ENCODE data around the gene CFAP74.

CFAP74 gene

GRCh38 chr1:2003541-2004131, at the start of gene CFAP74:
CFAP74 (minus strand) TSS chr1:2003786; CDS start chr1:1990956, 12,830 bp downstream.
- Histone ChIP-seq H3K36me3 (ENCODE audit: insufficient read depth, low read length) (no peaks in the 10 kb centered on the region), H3K9me3 (ENCODE audit: control insufficient read depth, insufficient read depth, low read length) (no peaks in the 10 kb centered on the region), H3K4me1 (ENCODE audit: insufficient read depth, low read length) (no peaks in the 10 kb centered on the region; the same call in 1 of the 2 replicates), H3K9ac (ENCODE audit: low read depth, low read length) (peak within 1 kb of the TSS; percentile 66; the same call in 1 of the 2 replicates)

- H3K36me3 ChIP-seq (ENCODE audit: insufficient read depth, low read length): no peaks in the 10 kb centered on the region
- H3K9ac ChIP-seq (ENCODE audit: low read depth, low read length): no peak overlapping the region
- H3K4me1 ChIP-seq (ENCODE audit: insufficient read depth, low read length): peaks cover under 1% of the 10 kb centered on the region; the same call in 1 of the 2 replicates
Observed at GRCh38 chr1:2053217-2053616, 49.6 kb upstream of the CFAP74 start.

GRCh38 chr1:2052756-2053155, 49.2 kb upstream of the CFAP74 start:
- Histone ChIP-seq H3K36me3 (ENCODE audit: insufficient read depth, low read length) (no peaks in the 10 kb centered on the region), H3K9ac (ENCODE audit: low read depth, low read length) (no peak overlapping the region), H3K4me1 (ENCODE audit: insufficient read depth, low read length) (peaks cover 3% of the 10 kb centered on the region; the same call in 1 of the 2 replicates), H3K9me3 (ENCODE audit: control insufficient read depth, insufficient read depth, low read length) (no peaks in the 10 kb centered on the region)

More at GRCh38 chr1:2053217-2053616, 49.6 kb upstream of the CFAP74 start:
- no peaks in the 10 kb centered on the region for H3K9me3 ChIP-seq (ENCODE audit: control insufficient read depth, insufficient read depth, low read length)

GRCh38 chr1:2052054-2052679, 48.6 kb upstream of the CFAP74 start:
- H3K4me1 ChIP-seq (ENCODE audit: insufficient read depth, low read length): peaks cover 3% of the 10 kb centered on the region; the same call in 1 of the 2 replicates

GRCh38 chr1:2050793-2051682, 47.5 kb upstream of the CFAP74 start:
- Histone ChIP-seq H3K9ac (ENCODE audit: low read depth, low read length) (peak overlapping the region; percentile 85), H3K36me3 (ENCODE audit: insufficient read depth, low read length) (no peaks in the 10 kb centered on the region), H3K9me3 (ENCODE audit: control insufficient read depth, insufficient read depth, low read length) (no peaks in the 10 kb centered on the region)

More at GRCh38 chr1:2052054-2052679, 48.6 kb upstream of the CFAP74 start:
- Histone ChIP-seq H3K9me3 (ENCODE audit: control insufficient read depth, insufficient read depth, low read length) (no peaks in the 10 kb centered on the region), H3K36me3 (ENCODE audit: insufficient read depth, low read length) (no peaks in the 10 kb centered on the region), H3K9ac (ENCODE audit: low read depth, low read length) (no peak overlapping the region)

GRCh38 chr1:2050461-2050792, 46.8 kb upstream of the CFAP74 start:
- Histone ChIP-seq H3K9ac (ENCODE audit: low read depth, low read length) (peak overlapping the region; percentile 85), H3K9me3 (ENCODE audit: control insufficient read depth, insufficient read depth, low read length) (no peaks in the 10 kb centered on the region), H3K4me1 (ENCODE audit: insufficient read depth, low read length) (peaks cover 3% of the 10 kb centered on the region; the same call in 1 of the 2 replicates)

More at GRCh38 chr1:2050793-2051682, 47.5 kb upstream of the CFAP74 start:
- H3K4me1 ChIP-seq (ENCODE audit: insufficient read depth, low read length): peaks cover 3% of the 10 kb centered on the region; the same call in 1 of the 2 replicates

GRCh38 chr1:2049718-2050431, 46.3 kb upstream of the CFAP74 start, which contains the start of gene PRKCZ:
PRKCZ (plus strand) TSS chr1:2050411; CDS start chr1:2050631, 220 bp downstream.
- peak within 1 kb of the TSS; percentile 85 for H3K9ac ChIP-seq (ENCODE audit: low read depth, low read length)
- no peaks in the 10 kb centered on the region for H3K36me3 ChIP-seq (ENCODE audit: insufficient read depth, low read length)
- H3K9me3 ChIP-seq (ENCODE audit: control insufficient read depth, insufficient read depth, low read length): no peaks in the 10 kb centered on the region
- peaks cover 3% of the 10 kb centered on the region; the same call in 1 of the 2 replicates for H3K4me1 ChIP-seq (ENCODE audit: insufficient read depth, low read length)

More at GRCh38 chr1:2050461-2050792, 46.8 kb upstream of the CFAP74 start:
- no peaks in the 10 kb centered on the region for H3K36me3 ChIP-seq (ENCODE audit: insufficient read depth, low read length)

GRCh38 chr1:2049225-2049717, 45.7 kb upstream of the CFAP74 start:
- no peaks in the 10 kb centered on the region for H3K9me3 ChIP-seq (ENCODE audit: control insufficient read depth, insufficient read depth, low read length)
- peaks cover 3% of the 10 kb centered on the region; the same call in 1 of the 2 replicates for H3K4me1 ChIP-seq (ENCODE audit: insufficient read depth, low read length)
- H3K36me3 ChIP-seq (ENCODE audit: insufficient read depth, low read length): no peaks in the 10 kb centered on the region
- peak overlapping the region; percentile 83 for H3K9ac ChIP-seq (ENCODE audit: low read depth, low read length)

GRCh38 chr1:2047749-2048729, 44.5 kb upstream of the CFAP74 start:
- Histone ChIP-seq H3K9me3 (ENCODE audit: control insufficient read depth, insufficient read depth, low read length) (no peaks in the 10 kb centered on the region), H3K36me3 (ENCODE audit: insufficient read depth, low read length) (no peaks in the 10 kb centered on the region), H3K4me1 (ENCODE audit: insufficient read depth, low read length) (peaks cover 3% of the 10 kb centered on the region; the same call in 1 of the 2 replicates), H3K9ac (ENCODE audit: low read depth, low read length) (no peak overlapping the region)

GRCh38 chr1:2046953-2047748, 43.6 kb upstream of the CFAP74 start:
- H3K4me1 ChIP-seq (ENCODE audit: insufficient read depth, low read length): peaks cover 3% of the 10 kb centered on the region; the same call in 1 of the 2 replicates
- H3K9me3 ChIP-seq (ENCODE audit: control insufficient read depth, insufficient read depth, low read length): no peaks in the 10 kb centered on the region
- H3K36me3 ChIP-seq (ENCODE audit: insufficient read depth, low read length): no peaks in the 10 kb centered on the region
- peak overlapping the region; percentile 43; the same call in 1 of the 2 replicates for H3K9ac ChIP-seq (ENCODE audit: low read depth, low read length)

- peaks cover 3% of the 10 kb centered on the region; the same call in 1 of the 2 replicates for H3K4me1 ChIP-seq (ENCODE audit: insufficient read depth, low read length)
- H3K9me3 ChIP-seq (ENCODE audit: control insufficient read depth, insufficient read depth, low read length): no peaks in the 10 kb centered on the region
- no peaks in the 10 kb centered on the region for H3K36me3 ChIP-seq (ENCODE audit: insufficient read depth, low read length)
- no peak overlapping the region for H3K9ac ChIP-seq (ENCODE audit: low read depth, low read length)
Observed at GRCh38 chr1:2046174-2046917, 42.8 kb upstream of the CFAP74 start.

Measured in ES-I3 (cell line).